ENCODE results near the gene TRIM37. TPM values are rescaled to one million over a fixed set of nuclear protein-coding genes. Genes with fewer than 3 reads are reported as not detected.

TRIM37 gene
- total and polyA plus RNA-seq, 2 of the 8 experiments (the other 6 are each of a cell fraction or from before 2014, with no cell fraction given): 38.2 to 57.0 TPM

DNA sequence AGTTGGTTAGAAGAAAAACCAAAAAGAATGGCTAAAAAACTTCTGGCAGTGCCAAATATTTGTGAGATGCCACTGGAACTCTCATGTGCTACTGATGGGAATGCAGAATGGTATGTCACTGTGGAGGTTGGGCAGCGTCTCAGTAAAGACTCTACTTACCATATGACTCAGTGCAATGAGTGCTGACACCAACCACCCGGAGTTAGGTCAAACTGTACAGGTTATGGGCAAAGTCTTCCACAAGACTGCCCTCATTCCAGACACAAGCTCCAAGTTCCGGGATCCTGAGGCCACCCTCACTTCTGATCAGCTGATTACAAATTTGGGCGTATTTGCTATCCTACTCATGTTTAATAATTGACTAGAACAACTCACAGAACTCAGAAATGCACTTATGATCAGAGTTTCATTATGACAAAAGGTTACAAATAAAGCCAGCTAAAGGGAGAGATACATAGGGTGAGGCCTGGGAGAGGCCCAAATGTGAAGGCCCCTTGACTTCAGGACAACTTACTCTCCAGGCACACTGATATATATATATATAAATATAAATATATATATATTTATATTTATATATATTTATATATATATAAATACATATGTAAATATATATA, 114.9 kb downstream of the TRIM37 start:
- DNase-seq (ENCODE audit: low read depth in 1 of 2, low spot score in 2 of 2): no peak
- Histone ChIP-seq H3K9ac (replicated peaks in 1 of 4; ENCODE audit: extremely low read depth in 1 of 4, low read depth in 3 of 4, low read length in 3 of 4) (no peak overlapping the region), H4K20me1 (replicated peaks in 1 of 2; ENCODE audit: control insufficient read depth in 1 of 2, insufficient read depth in 2 of 2, low read length in 2 of 2) (no peaks in the 10 kb centered on the region), H3K4me3 (ENCODE audit: extremely low read depth in 1 of 4, insufficient read depth in 2 of 4, low read depth in 3 of 4, low read length in 4 of 4) (no peak overlapping the region), H3K79me1 (ENCODE audit: low read depth, low read length) (no peaks in the 10 kb centered on the region), H3K4me2 (ENCODE audit: insufficient read depth in 1 of 2, low read depth in 2 of 2, low read length in 2 of 2) (no peak overlapping the region), H2BK5ac (ENCODE audit: low read depth, low read length) (no peak overlapping the region), H3K79me2 (ENCODE audit: control insufficient read depth in 1 of 2, insufficient read depth in 2 of 2, low read length in 2 of 2) (no peaks in the 10 kb centered on the region), H3K18ac (ENCODE audit: extremely low read depth, low read length) (no peak overlapping the region), H4K8ac (ENCODE audit: extremely low read depth, insufficient read depth, low read length) (no peak overlapping the region), H3K56ac (replicated peaks; ENCODE audit: insufficient read length, low read depth, low read length) (no peak overlapping the region), H3K23ac (ENCODE audit: insufficient read length) (no peak overlapping the region), H3K23me2 (ENCODE audit: low read depth, low read length) (no peaks in the 10 kb centered on the region), H3K27me3 (replicated peaks in 1 of 4; ENCODE audit: control insufficient read depth in 3 of 4, extremely low read depth in 1 of 4, insufficient read depth in 3 of 4, low read length in 3 of 4) (no peaks in the 10 kb centered on the region), H3K27ac (ENCODE audit: low read depth, low read length) (no peak overlapping the region), H3K36me3 (ENCODE audit: control insufficient read depth in 2 of 4, insufficient read depth in 4 of 4, low read length in 3 of 4) (peaks cover 0 to under 1% (median 0%) of the 10 kb centered on the region in 4 experiments; a peak in 1 of 8 replicates), H2BK20ac (ENCODE audit: low read length) (no peak overlapping the region), H3K4ac (replicated peaks; ENCODE audit: insufficient read length, low read depth, low read length) (no peak overlapping the region), H3K14ac (ENCODE audit: insufficient read length) (no peak overlapping the region), H3K4me1 (replicated peaks in 1 of 4; ENCODE audit: control insufficient read depth in 3 of 4, insufficient read depth in 4 of 4, low read length in 3 of 4) (peaks cover 0 to 3% (median 1%) of the 10 kb centered on the region in 4 experiments; a peak in 1 of 7 replicates), H2AFZ (ENCODE audit: low read length) (no peak overlapping the region), H2BK120ac (replicated peaks; ENCODE audit: low read depth, low read length) (no peak overlapping the region), H4K5ac (ENCODE audit: insufficient read length, low read depth, low read length) (no peak overlapping the region), H2BK15ac (ENCODE audit: low read length) (no peak overlapping the region), H2AK5ac (ENCODE audit: low read depth, low read length) (no peak overlapping the region), H2BK12ac (ENCODE audit: low read depth, low read length) (no peak overlapping the region), H3K9me3 (ENCODE audit: insufficient read depth in 2 of 2, low read depth in 1 of 2, low read length in 1 of 2) (no peaks in the 10 kb centered on the region), H4K91ac (replicated peaks; ENCODE audit: insufficient read length, low read length) (no peak overlapping the region)
- ChIA-PET POLR2A (ENCODE audit: partially characterized antibody) (interaction anchor here (0.6 to 0.8 kb wide), 3 partner anchors 39 to 1615 kb away, joined by 3 to 4 read pairs (median 3); no protein-coding TSS in a partner anchor), CTCF (ENCODE audit: partially characterized antibody) (interaction anchor here (0.8 to 3.7 kb wide), 5 partner anchors 13 to 450 kb away, joined by 3 to 11 read pairs (median 3); no protein-coding TSS in a partner anchor)
- no peak for FAIRE-seq
- 94% methylated on average over 4 of the region's 4 CpGs; no CpG with 5 or more reads in 1 of the 2 experiments for WGBS, 2 experiments (ENCODE audit: extremely low coverage in 1 of 2, insufficient coverage in 1 of 2, insufficient read length in 1 of 2, insufficient replicate concordance in 2 of 2, low coverage in 1 of 2, low lambda C conversion rate in 2 of 2, missing lambda C conversion rate in 1 of 2)
- no peak for TF ChIP-seq HDAC2 (IDR thresholded peaks at IDR 0.05; ENCODE audit: borderline replicate concordance in 1 of 2, low read depth in 2 of 2, low read length in 2 of 2)
- TF ChIP-seq HDAC6 (IDR thresholded peaks at IDR 0.05; ENCODE audit: low read depth, low read length): no peak
- TF ChIP-seq TCF12 (IDR thresholded peaks at IDR 0.05; ENCODE audit: low read depth, low read length): no peak
- TF ChIP-seq POU5F1 (IDR thresholded peaks at IDR 0.05; ENCODE audit: low read depth, low read length): no peak
- TF ChIP-seq CBX5 (IDR thresholded peaks at IDR 0.05; ENCODE audit: low read depth, low read length): no peak
- TF ChIP-seq RFX5 (IDR thresholded peaks at IDR 0.05; ENCODE audit: borderline replicate concordance, low read depth, low read length): no peak
- no peak for TF ChIP-seq BACH1 (IDR thresholded peaks at IDR 0.05; ENCODE audit: low read length)
- TF ChIP-seq TAF1 (IDR thresholded peaks at IDR 0.05; ENCODE audit: low read depth, low read length): no peak
- no peak for TF ChIP-seq TEAD4 (IDR thresholded peaks at IDR 0.05; ENCODE audit: low read depth, low read length)
- no peak for TF ChIP-seq CHD2 (IDR thresholded peaks at IDR 0.05; ENCODE audit: low read length)

All from H1 (cell line).